Fibroblast of the aortic adventitia (primary cell): ENCODE measurements around the gene ACAA2. TPM values are rescaled to one million over a fixed set of nuclear protein-coding genes. Genes with fewer than 3 reads are reported as not detected.

Experiments
- DNase-seq: peaks from one replicate; pipeline ENCODE4 v3.0.0-alpha.2; 2010; ENCODE audit warnings: low read depth
- H3K4me3 ChIP-seq: 2 replicates; pipeline ENCODE4 v1.5.1; 2011; ENCODE audit warnings: low read depth, mild to moderate bottlenecking, control low read depth, low read length, moderate library complexity
- small RNA-seq: library from RNA; depleted of rRNA; stranded (forward); fragments of <200 nt; gene quantifications from one replicate; pipeline ENCODE3, GENCODE V24; 2012
- total RNA-seq: library from RNA; depleted of rRNA; stranded (reverse); fragments of >200 nt; gene quantifications from 2 replicates; pipeline ENCODE4 v1.2.3, GENCODE V29; 2012; ENCODE audit warnings: low replicate concordance
- TF ChIP-seq, protein P1 (sequence below): IDR thresholded peaks from 2 replicates; pipeline ENCODE4 v1.5.1; 2011; ENCODE audit warnings: mild to moderate bottlenecking, low read length, control low read depth, inconsistent platforms; ENCODE audit not compliant: insufficient read depth

Gene ACAA2
- total RNA-seq, 1 donor: 56.8 TPM

GRCh38 chr18:49733321-49733720, 80.0 kb downstream of the ACAA2 start:
- H3K4me3 ChIP-seq: no peak overlapping the region
- DNase-seq: no peak
- TF ChIP-seq, protein P1, sequence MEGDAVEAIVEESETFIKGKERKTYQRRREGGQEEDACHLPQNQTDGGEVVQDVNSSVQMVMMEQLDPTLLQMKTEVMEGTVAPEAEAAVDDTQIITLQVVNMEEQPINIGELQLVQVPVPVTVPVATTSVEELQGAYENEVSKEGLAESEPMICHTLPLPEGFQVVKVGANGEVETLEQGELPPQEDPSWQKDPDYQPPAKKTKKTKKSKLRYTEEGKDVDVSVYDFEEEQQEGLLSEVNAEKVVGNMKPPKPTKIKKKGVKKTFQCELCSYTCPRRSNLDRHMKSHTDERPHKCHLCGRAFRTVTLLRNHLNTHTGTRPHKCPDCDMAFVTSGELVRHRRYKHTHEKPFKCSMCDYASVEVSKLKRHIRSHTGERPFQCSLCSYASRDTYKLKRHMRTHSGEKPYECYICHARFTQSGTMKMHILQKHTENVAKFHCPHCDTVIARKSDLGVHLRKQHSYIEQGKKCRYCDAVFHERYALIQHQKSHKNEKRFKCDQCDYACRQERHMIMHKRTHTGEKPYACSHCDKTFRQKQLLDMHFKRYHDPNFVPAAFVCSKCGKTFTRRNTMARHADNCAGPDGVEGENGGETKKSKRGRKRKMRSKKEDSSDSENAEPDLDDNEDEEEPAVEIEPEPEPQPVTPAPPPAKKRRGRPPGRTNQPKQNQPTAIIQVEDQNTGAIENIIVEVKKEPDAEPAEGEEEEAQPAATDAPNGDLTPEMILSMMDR: no peak

Small RNAs within 50 kb of the gene (small RNA-seq; reads per million reads assigned to genes)
- gene RF00283 (not detected), gene SCARNA17 (not detected)
